Measurements from ENCODE around the gene MAP1LC3B2.

DNA sequence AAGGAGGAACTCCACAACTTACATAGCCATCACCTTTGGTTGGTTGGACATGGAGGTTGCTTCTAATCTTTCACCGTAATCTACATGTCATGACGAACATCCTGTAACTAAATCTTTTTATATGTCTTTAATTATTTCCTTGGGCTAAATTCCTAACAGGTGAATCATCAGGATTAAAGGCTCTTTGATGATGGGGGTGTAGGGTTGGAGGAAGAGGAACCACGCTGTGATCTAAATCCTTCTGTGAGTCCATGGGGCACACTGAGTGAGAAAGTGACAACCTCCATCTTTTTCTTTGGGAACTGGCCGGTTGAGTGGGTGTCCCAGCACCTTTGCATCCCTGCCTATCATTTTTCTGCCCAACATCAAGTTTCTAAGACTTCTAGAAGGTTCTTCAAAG lies 31.1 kb upstream of the MAP1LC3B2 start:
- TF ChIP-seq, protein P1, sequence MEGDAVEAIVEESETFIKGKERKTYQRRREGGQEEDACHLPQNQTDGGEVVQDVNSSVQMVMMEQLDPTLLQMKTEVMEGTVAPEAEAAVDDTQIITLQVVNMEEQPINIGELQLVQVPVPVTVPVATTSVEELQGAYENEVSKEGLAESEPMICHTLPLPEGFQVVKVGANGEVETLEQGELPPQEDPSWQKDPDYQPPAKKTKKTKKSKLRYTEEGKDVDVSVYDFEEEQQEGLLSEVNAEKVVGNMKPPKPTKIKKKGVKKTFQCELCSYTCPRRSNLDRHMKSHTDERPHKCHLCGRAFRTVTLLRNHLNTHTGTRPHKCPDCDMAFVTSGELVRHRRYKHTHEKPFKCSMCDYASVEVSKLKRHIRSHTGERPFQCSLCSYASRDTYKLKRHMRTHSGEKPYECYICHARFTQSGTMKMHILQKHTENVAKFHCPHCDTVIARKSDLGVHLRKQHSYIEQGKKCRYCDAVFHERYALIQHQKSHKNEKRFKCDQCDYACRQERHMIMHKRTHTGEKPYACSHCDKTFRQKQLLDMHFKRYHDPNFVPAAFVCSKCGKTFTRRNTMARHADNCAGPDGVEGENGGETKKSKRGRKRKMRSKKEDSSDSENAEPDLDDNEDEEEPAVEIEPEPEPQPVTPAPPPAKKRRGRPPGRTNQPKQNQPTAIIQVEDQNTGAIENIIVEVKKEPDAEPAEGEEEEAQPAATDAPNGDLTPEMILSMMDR (conservative IDR thresholded peaks at IDR 0.05; ENCODE audit: low read length): no peak
- TF ChIP-seq EZH2phosphoT487 (IDR thresholded peaks at IDR 0.05; ENCODE audit: borderline replicate concordance, low read depth, low read length): no peak
